ENCODE measurements around the gene PNN.

DNA sequence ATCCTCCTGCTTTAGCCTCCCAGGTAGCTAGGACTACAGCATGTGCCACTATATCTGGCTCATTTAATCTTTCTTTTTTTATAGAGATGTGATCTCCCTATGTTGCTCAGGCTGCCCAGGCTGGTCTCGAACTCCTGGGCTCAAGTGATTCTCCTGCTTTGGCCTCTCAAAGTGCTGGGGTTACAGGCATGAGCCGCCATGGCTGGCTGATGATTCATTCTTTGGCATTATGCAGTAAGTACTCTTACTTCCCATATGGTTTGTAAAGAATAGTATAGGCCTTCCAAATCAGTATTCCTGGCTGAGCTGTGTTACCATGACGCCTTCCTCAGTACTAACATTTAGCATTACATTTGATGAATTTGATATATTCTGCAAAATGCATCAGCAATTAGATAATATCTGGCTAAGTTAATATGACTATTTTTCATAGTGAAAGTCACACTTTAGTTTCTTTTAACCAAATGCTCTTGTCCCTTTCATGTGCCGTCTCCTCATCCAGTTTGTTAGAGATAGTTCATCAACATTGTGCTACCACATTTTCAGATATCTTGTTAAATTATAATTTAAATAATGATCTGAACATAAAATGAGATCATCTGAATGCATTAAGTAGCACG lies 55.5 kb downstream of the PNN start:
- TF ChIP-seq POLR2A (IDR thresholded peaks at IDR 0.05), result no peak
- no peak for TF ChIP-seq POLR2AphosphoS5 (IDR thresholded peaks at IDR 0.05)

Measured in breast epithelium (tissue), 3 donors.